A673 (cell line): Measurements from ENCODE around the gene TMEM88. TPM values are rescaled to one million over a fixed set of nuclear protein-coding genes. Genes with fewer than 3 reads are reported as not detected.

Experiments used
- BruUV-seq: library from RNA; stranded (reverse); fragments of 400-500 nt; replicated peaks from 2 replicates; lab custom pipeline; 2021; lab: Mats Ljungman, UMichigan
- CTCF ChIA-PET: fragments of 300-600 bp; sonication (Branson Sonifier 250); formaldehyde crosslinking; loops from one replicate; lab custom pipeline; 2022; ENCODE audit warnings: antibody characterized with exemption; lab: Charles Lee
- POLR2A ChIA-PET: fragments of 300-600 bp; sonication (Branson Sonifier 250); formaldehyde crosslinking; loops from one replicate; lab custom pipeline; 2022; ENCODE audit warnings: antibody characterized with exemption; ENCODE audit not compliant: low non-redundant PET; lab: Charles Lee
- DNase-seq: peaks from one replicate; pipeline ENCODE4 v3.0.0-alpha.2; 2015; ENCODE audit warnings: low spot score
- H3K27ac ChIP-seq: fragments of 200-600 bp; sonication (generic); 2 replicates; pipeline ENCODE4 v1.5.1; 2016; ENCODE audit warnings: mixed run types, low read depth, mild to moderate bottlenecking, mixed read lengths, antibody characterized with exemption, low read length; ENCODE audit not compliant: poor library complexity, severe bottlenecking
- H3K27me3 ChIP-seq: fragments of 200-600 bp; sonication (generic); replicated peaks from 2 replicates; pipeline ENCODE4 v1.6.1; 2017; ENCODE audit warnings: mixed run types, low read depth, mild to moderate bottlenecking, mixed read lengths, antibody characterized with exemption, low read length; ENCODE audit not compliant: insufficient read depth, poor library complexity
- H3K36me3 ChIP-seq: fragments of 200-600 bp; sonication (generic); 2 replicates; pipeline ENCODE4 v1.6.1; 2016; ENCODE audit warnings: mixed run types, mild to moderate bottlenecking, mixed read lengths, antibody characterized with exemption, low read length; ENCODE audit not compliant: insufficient read depth, poor library complexity, severe bottlenecking
- H3K4me1 ChIP-seq: fragments of 200-600 bp; sonication (generic); 2 replicates; pipeline ENCODE4 v1.6.1; 2017; ENCODE audit warnings: mixed run types, mild to moderate bottlenecking, mixed read lengths, antibody characterized with exemption, low read length; ENCODE audit not compliant: insufficient read depth, poor library complexity, severe bottlenecking
- H3K4me3 ChIP-seq: fragments of 200-600 bp; sonication (generic); 2 replicates; pipeline ENCODE4 v1.5.1; 2016; ENCODE audit warnings: low read depth, mixed run types, mild to moderate bottlenecking, mixed read lengths, low read length; ENCODE audit not compliant: poor library complexity, severe bottlenecking
- H3K9me3 ChIP-seq: fragments of 200-600 bp; sonication (generic); 2 replicates; pipeline ENCODE4 v1.6.1; 2016; ENCODE audit warnings: mixed run types, low read depth, mild to moderate bottlenecking, mixed read lengths, antibody characterized with exemption, low read length; ENCODE audit not compliant: poor library complexity, severe bottlenecking
- EZH2 ChIP-seq: fragments of 200-600 bp; sonication (generic); IDR thresholded peaks from 2 replicates; pipeline ENCODE4 v1.6.1; 2017; ENCODE audit warnings: borderline replicate concordance, low read depth, mild to moderate bottlenecking, mixed read lengths, antibody characterized with exemption, low read length; ENCODE audit not compliant: poor library complexity, severe bottlenecking
- intact Hi-C: fragments of 100-400 bp; cut with micrococcal nuclease; formaldehyde crosslinking; loops from one replicate; pipeline ENCODE4 v1.10.0; 2022; ENCODE audit not compliant: unreplicated experiment
- total RNA-seq: library from RNA; stranded (reverse); gene quantifications from 2 replicates; pipeline ENCODE4 v1.2.3, GENCODE V29; 2021
- TF ChIP-seq, protein P1 (sequence below): fragments of 300-800, 200-600 bp; sonication (generic); conservative IDR thresholded peaks from 2 replicates; pipeline ENCODE4 v1.5.1; 2017; ENCODE audit warnings: low read depth, mild to moderate bottlenecking, antibody characterized with exemption, low read length, moderate library complexity, mixed read lengths

Gene TMEM88
- total RNA-seq, 1 experiment from 2014 or later: 1.7 TPM

DNA sequence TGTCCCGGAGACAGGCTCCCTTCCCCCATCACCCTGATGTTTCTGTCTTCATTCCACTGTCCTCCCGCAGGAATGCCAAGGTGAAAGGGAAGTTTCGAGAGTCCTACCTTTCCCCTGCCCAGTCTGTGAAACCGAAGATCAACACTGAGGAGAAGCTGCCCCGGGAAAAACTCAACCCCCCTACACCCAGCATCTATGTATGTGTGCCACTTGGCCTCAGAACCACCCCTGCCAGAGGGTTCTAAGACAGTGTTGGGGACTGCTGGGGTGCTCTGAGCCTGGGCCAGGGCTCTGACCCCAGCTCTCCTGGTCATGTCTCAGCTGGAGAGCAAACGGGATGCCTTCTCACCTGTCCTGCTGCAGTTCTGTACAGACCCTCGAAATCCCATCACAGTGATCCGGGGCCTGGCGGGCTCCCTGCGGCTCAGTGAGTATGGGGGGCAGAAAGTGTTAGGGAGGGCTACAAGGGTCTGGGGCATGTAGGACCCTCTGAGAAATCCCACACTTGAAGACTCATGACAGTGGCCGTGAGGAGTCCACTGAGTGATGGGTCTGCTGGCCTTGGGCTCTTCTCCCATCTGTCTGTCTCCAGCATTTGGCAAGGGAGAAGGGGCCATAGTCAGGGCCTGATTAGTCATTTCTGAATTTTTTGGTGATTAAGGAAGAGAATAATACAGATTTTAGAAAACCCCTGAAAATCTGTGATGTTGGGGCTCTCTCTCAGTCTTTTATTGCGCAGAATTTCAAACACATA, 4.9 kb upstream of the TMEM88 start:
- intact Hi-C loops: loop anchor here (2.0 kb wide), 1 partner anchor 107 kb away; no protein-coding TSS in a partner anchor
- H3K9me3 ChIP-seq: no peaks in the 10 kb centered on the region
- TF ChIP-seq, protein P1, sequence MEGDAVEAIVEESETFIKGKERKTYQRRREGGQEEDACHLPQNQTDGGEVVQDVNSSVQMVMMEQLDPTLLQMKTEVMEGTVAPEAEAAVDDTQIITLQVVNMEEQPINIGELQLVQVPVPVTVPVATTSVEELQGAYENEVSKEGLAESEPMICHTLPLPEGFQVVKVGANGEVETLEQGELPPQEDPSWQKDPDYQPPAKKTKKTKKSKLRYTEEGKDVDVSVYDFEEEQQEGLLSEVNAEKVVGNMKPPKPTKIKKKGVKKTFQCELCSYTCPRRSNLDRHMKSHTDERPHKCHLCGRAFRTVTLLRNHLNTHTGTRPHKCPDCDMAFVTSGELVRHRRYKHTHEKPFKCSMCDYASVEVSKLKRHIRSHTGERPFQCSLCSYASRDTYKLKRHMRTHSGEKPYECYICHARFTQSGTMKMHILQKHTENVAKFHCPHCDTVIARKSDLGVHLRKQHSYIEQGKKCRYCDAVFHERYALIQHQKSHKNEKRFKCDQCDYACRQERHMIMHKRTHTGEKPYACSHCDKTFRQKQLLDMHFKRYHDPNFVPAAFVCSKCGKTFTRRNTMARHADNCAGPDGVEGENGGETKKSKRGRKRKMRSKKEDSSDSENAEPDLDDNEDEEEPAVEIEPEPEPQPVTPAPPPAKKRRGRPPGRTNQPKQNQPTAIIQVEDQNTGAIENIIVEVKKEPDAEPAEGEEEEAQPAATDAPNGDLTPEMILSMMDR: no peak
- TF ChIP-seq EZH2: no peak
- H3K36me3 ChIP-seq: peaks cover 84% of the 10 kb centered on the region
- peaks cover 4% of the 10 kb centered on the region for H3K4me1 ChIP-seq
- H3K27ac ChIP-seq: no peak overlapping the region
- no peak for DNase-seq
- ChIA-PET CTCF (no interaction called here), POLR2A (no interaction called here)
- H3K27me3 ChIP-seq: no peaks in the 10 kb centered on the region
- BruUV-seq: no TSS peak
- no peak overlapping the region for H3K4me3 ChIP-seq

DNA sequence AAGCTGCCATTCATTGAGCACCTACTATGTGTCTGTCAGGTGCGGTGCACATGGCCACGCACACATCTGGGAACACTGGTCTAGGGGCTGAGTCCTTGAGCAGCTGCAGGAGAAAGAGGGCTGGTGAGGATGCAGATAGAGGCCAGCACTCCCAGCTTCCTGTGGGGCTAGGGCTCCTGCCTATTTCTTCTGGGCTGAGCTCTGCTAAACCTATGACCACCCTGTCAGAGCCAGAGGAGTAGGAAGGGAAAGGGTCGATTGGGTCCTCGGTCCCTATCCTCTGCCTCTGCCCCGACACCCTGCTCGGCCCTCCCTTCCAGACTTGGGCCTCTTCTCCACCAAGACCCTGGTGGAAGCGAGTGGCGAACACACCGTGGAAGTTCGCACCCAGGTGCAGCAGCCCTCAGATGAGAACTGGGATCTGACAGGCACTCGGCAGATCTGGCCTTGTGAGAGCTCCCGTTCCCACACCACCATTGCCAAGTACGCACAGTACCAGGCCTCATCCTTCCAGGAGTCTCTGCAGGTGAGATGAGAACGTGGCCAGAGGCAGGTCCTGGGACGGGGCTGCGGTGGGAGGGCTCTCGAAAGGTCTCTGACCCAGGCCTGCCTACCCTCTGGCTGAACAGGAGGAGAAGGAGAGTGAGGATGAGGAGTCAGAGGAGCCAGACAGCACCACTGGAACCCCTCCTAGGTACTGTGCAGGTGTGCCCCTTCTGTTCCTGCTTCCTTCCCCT, 4.0 kb upstream of the TMEM88 start:
- no peaks in the 10 kb centered on the region for H3K9me3 ChIP-seq
- H3K4me3 ChIP-seq: no peak overlapping the region
- BruUV-seq: no TSS peak

More for the DNA sequence above, 4.0 kb upstream of the TMEM88 start:
- no peaks in the 10 kb centered on the region for H3K27me3 ChIP-seq
- intact Hi-C loops: loop anchor here (1.0 to 2.0 kb wide), 3 partner anchors 16 to 108 kb away; no protein-coding TSS in a partner anchor
- POLR2A ChIA-PET: interaction anchor here (0.6 kb wide), 1 partner anchor 16 kb away, joined by 3 read pairs; no protein-coding TSS in a partner anchor
- peaks cover 75% of the 10 kb centered on the region for H3K36me3 ChIP-seq
- no peak overlapping the region for H3K27ac ChIP-seq
- TF ChIP-seq, protein P1: no peak
- no peak for TF ChIP-seq EZH2
- H3K4me1 ChIP-seq: peaks cover 5% of the 10 kb centered on the region
- no peak for DNase-seq
- CTCF ChIA-PET: interaction anchor here (1.5 kb wide), 1 partner anchor 16 kb away, joined by 3 read pairs; no protein-coding TSS in a partner anchor
